ENCODE results near the gene FLOT1. TPM values are rescaled to one million over a fixed set of nuclear protein-coding genes. Genes with fewer than 3 reads are reported as not detected.
A peak's percentile ranks its signal among the peaks of the same experiment; 100 is the strongest.

The FLOT1 gene
- total and polyA plus RNA-seq, 2 of the 13 experiments (the other 11 are each of a cell fraction or from before 2014, with no cell fraction given): 82.3 to 130 TPM

DNA sequence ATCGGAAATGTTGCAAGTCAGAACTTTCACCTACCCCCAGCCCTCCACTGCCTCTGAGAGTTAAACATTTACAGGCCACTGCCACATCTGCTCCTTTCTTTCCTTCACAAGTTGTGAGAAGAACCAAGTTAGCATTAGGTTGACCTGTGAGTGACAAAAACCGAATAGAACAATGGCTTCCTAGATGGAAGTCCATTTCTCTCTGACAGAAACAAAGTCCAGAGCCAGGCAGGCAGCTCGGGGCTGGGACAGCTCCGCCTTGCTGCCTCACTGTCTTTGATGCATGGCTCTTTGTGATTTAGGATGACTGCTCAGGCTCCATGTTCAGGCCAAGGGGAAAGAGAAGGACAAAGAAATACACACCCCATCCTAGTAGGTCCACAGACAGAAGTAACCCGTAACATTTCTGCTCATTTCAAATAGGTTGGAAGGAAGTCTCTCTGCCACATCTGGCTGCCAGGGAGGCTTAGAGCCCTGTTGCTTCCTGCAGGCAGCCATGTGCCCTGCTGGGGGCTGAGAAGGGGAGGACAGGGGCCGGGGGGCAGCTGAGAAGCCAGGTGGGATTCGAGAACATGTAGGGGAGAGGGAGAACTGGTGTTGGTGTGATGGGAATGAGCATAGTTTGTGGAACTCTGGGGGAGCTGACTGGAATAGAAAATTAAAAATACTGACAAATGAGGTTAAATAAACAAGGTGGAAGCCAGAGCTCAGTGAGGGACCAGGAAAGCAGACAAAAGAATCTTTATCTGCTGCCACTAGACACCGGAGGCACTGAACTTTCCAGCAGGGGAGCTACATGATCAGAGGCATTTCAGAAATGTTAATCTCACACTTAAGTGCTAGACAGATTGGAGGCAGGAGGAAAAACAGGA, 21.4 kb upstream of the FLOT1 start (continued):
- TF ChIP-seq, protein P1, sequence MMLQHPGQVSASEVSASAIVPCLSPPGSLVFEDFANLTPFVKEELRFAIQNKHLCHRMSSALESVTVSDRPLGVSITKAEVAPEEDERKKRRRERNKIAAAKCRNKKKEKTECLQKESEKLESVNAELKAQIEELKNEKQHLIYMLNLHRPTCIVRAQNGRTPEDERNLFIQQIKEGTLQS (CRISPR knock-in tag; IDR thresholded peaks at IDR 0.05): peak; percentile 54; the same call in 1 of the 2 replicates
- TF ChIP-seq ZNF709 (CRISPR knock-in tag; IDR thresholded peaks at IDR 0.05) (no peak; the same call in 1 of the 2 replicates), THYN1 (CRISPR knock-in tag; IDR thresholded peaks at IDR 0.05; ENCODE audit: borderline replicate concordance, low read depth) (no peak), ZNF7 (CRISPR knock-in tag; IDR thresholded peaks at IDR 0.05) (no peak), SP140L (CRISPR knock-in tag; IDR thresholded peaks at IDR 0.05; ENCODE audit: borderline replicate concordance) (peak; percentile 29; the same call in 1 of the 2 replicates), POLR2AphosphoS5 (IDR thresholded peaks at IDR 0.05; ENCODE audit: low read depth, low read length) (peak; percentile 72), HOXA5 (CRISPR knock-in tag; IDR thresholded peaks at IDR 0.05) (peak; percentile 74), POLR2A (IDR thresholded peaks at IDR 0.05; ENCODE audit: insufficient read depth in 1 of 2, low read depth in 2 of 2, low read length in 2 of 2) (peak; percentile 56 to 70), ZNF431 (CRISPR knock-in tag; IDR thresholded peaks at IDR 0.05; ENCODE audit: borderline replicate concordance, low read depth) (peak; percentile 37; the same call in 1 of the 2 replicates), ZNF30 (CRISPR knock-in tag; IDR thresholded peaks at IDR 0.05) (peak; percentile 63; the same call in 1 of the 2 replicates)
- TF ChIP-seq, protein P2, sequence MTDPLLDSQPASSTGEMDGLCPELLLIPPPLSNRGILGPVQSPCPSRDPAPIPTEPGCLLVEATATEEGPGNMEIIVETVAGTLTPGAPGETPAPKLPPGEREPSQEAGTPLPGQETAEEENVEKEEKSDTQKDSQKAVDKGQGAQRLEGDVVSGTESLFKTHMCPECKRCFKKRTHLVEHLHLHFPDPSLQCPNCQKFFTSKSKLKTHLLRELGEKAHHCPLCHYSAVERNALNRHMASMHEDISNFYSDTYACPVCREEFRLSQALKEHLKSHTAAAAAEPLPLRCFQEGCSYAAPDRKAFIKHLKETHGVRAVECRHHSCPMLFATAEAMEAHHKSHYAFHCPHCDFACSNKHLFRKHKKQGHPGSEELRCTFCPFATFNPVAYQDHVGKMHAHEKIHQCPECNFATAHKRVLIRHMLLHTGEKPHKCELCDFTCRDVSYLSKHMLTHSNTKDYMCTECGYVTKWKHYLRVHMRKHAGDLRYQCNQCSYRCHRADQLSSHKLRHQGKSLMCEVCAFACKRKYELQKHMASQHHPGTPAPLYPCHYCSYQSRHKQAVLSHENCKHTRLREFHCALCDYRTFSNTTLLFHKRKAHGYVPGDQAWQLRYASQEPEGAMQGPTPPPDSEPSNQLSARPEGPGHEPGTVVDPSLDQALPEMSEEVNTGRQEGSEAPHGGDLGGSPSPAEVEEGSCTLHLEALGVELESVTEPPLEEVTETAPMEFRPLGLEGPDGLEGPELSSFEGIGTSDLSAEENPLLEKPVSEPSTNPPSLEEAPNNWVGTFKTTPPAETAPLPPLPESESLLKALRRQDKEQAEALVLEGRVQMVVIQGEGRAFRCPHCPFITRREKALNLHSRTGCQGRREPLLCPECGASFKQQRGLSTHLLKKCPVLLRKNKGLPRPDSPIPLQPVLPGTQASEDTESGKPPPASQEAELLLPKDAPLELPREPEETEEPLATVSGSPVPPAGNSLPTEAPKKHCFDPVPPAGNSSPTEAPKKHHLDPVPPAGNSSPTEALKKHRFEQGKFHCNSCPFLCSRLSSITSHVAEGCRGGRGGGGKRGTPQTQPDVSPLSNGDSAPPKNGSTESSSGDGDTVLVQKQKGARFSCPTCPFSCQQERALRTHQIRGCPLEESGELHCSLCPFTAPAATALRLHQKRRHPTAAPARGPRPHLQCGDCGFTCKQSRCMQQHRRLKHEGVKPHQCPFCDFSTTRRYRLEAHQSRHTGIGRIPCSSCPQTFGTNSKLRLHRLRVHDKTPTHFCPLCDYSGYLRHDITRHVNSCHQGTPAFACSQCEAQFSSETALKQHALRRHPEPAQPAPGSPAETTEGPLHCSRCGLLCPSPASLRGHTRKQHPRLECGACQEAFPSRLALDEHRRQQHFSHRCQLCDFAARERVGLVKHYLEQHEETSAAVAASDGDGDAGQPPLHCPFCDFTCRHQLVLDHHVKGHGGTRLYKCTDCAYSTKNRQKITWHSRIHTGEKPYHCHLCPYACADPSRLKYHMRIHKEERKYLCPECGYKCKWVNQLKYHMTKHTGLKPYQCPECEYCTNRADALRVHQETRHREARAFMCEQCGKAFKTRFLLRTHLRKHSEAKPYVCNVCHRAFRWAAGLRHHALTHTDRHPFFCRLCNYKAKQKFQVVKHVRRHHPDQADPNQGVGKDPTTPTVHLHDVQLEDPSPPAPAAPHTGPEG (CRISPR knock-in tag; IDR thresholded peaks at IDR 0.05): 0 out of 2 replicates have a peak, but pooled peaks have one; percentile 13
- TF ChIP-seq, protein P3, sequence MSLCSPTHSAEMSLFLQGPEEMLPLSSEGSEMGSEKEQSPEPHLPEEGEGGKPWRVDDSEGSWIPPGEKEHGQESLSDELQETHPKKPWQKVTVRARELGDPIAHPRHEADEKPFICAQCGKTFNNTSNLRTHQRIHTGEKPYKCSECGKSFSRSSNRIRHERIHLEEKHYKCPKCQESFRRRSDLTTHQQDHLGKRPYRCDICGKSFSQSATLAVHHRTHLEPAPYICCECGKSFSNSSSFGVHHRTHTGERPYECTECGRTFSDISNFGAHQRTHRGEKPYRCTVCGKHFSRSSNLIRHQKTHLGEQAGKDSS (CRISPR knock-in tag; IDR thresholded peaks at IDR 0.05; ENCODE audit: borderline replicate concordance, low read depth): peak; percentile 82
- TF ChIP-seq, protein P4, sequence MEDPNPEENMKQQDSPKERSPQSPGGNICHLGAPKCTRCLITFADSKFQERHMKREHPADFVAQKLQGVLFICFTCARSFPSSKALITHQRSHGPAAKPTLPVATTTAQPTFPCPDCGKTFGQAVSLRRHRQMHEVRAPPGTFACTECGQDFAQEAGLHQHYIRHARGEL (CRISPR knock-in tag; IDR thresholded peaks at IDR 0.05): no peak
- TF ChIP-seq, protein P5, sequence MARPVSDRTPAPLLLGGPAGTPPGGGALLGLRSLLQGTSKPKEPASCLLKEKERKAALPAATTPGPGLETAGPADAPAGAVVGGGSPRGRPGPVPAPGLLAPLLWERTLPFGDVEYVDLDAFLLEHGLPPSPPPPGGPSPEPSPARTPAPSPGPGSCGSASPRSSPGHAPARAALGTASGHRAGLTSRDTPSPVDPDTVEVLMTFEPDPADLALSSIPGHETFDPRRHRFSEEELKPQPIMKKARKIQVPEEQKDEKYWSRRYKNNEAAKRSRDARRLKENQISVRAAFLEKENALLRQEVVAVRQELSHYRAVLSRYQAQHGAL (CRISPR knock-in tag; IDR thresholded peaks at IDR 0.05; ENCODE audit: not compliant biosample characterization): no peak
